Measurements from ENCODE around the gene MTFMT. TPM values are rescaled to one million over a fixed set of nuclear protein-coding genes. Genes with fewer than 3 reads are reported as not detected.
A peak's percentile ranks its signal among the peaks of the same experiment; 100 is the strongest.
"Not testable (repeated sequence)": the region's sequence is repeated elsewhere in the genome, so short reads cannot be mapped to it uniquely, and the experiment has no call there.

MTFMT gene
- total RNA-seq, 1 donor from 2014 or later: 29.8 TPM

DNA sequence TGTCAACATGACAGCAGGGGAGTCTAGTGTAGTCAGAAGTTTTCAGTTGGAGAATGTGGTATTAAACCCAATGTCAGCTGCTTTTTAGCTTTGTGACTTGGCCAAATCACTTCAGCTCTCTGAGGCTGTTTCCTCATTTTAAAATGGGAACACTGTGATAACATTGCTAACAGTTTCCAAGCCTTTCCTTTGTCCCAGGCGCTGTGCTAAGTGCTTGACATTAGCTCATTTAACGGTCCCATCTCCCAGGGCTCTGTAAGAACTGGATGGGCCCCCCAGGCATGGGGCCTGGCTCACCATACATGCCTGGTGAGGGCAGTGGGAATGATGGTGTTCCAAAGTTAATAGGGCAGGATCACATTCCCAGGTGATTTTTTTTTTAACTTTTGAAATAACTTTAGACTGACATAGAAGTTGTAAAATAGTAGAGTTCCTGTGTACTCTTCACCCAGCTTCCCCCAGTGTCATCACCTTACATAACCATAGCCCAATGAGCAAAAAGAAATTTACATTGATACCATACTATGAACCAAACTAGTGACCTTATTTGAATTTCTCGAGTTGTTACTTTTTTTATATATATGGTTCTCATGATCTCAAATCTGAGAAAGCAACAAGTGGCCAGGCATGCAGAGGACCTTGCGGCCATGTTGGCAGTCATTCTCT lies 30.6 kb upstream of the MTFMT start:
- DNase-seq: no peak

DNA sequence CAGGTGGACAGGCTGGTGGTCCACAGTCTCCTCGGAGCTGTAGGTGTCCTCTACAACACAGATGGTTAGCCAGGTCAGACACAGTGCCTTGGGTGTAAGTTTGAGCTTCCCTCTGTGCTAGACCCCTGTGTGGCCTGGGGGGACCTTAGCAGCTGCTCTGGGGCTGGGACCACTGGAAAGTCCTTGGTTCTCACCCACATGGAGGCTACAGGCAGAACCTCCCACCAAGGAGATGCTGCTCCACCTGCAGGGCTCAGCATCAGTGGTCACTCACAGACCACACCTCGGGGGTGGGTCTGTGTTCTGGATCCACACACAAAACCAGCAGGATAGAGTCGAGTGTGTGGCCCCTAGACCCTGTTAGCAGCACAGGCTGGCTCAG lies 29.9 kb upstream of the MTFMT start:
- no peak for DNase-seq

DNA sequence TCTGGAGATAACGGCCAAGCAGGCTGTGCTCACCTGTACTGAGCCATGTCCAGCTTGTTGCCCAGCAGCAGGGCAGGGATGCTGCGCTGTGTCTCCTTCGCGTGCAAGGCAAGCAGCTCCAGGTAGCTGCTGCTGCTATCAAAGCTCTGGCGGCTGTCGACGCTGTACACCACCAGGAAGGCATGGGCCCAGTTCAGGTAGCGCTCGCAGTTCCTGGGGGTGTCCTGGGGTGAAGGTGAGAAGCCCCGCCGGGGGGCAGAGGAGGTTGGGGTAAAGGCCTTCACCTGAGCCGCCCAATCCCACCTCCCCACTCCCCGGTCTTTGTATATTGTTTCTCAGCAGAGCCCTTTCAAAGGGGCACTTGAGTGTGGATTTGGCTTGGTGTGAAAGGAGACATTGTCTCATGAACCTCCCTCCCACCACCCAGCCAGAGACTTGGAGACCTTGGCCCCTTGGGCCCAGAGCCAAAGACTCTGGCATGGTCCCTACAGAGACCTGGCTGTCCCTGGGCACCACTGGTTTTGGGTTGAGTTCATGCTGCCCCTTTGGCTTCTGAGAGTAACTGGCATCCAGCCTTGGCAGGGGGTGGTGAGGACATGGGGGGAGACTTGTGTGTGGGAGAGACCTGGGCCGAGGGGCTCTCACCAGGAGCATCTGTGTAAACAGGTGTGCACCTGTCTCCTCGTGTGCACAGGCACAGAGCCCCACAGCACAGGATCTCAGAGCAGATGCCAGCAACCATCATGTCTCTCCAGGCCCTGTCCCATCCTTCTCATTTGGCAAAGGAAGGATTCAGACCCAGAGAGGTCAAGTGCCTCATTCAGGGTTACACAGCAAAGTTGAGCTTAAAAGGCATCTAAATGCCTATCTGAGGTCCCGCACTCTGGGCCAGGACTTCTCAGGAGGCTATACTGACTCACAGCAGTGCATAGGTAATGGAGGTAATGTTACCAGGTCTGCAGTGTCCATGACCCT lies 29.2 kb upstream of the MTFMT start:
- no peak for DNase-seq

DNA sequence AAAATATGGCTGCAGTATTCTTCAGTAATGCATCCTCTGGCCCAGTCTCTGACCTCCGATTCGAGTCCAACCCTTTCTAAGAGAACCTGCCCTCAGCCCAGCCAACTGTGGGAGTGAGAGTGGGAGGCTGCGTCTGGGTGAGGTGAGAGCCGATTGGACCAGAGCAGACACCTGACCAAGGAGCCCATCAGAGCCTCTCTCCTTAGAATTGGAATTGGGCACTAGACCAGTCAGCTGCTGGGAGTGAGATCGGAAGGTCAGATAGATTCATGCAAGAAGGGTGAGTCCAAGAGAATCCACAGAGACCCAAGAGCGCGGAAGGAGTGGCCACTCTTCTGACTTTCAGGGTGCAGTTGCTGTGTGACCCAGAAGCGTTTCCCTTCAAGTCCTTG lies 28.1 kb upstream of the MTFMT start:
- no peak for DNase-seq

DNA sequence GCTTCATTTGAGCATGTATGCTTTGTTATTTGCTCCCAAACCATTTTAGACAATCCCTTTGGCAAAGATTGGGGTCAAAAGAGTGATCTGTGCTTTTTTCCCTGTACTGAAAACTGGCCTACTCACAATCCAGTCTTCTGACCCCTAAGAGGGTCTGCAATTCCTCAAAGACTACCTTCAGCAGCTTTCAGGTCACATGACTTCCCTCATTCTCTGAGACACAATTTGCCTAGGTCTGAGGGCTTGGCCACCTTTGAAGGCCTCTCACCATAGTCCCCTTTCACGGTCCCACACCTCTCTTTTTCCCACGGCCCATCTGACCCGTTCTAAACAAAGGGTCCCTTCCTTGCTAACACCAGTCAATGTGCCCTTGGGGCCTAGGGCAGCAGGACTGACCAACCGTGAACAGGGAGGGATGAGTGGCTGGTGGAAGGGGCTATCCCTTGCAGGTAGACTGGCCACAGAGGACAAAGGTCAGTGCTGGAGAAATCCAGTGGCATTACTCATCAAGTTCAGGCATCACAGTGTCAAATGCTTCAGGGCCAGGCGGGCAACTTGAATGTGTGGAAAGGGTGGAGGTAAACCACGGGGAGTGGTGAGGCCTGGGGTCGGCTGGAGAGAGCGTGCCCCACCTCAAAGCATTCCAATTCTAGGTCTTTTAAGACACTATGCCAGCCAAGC lies 27.6 kb upstream of the MTFMT start:
- no peak for DNase-seq

DNA sequence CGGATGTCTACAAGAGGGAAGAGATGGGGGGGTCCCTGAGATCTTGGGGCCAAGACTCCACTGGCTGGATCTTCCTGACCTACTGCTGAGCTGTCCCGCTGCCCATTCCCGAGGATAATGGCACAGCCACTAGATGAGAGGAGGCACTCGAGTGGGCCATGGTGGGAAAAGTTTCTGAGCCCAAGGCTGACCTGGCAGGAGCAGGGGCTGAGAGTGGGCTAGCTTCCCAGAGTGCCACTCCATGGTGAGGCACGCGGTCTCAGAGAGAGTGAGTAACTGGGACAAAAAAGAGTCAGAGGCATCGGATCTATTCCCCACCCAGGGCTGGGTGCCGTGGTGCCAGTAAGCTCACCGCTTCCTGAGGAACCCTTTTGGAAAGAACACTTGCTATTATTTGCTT lies 26.7 kb upstream of the MTFMT start:
- no peak for DNase-seq

DNA sequence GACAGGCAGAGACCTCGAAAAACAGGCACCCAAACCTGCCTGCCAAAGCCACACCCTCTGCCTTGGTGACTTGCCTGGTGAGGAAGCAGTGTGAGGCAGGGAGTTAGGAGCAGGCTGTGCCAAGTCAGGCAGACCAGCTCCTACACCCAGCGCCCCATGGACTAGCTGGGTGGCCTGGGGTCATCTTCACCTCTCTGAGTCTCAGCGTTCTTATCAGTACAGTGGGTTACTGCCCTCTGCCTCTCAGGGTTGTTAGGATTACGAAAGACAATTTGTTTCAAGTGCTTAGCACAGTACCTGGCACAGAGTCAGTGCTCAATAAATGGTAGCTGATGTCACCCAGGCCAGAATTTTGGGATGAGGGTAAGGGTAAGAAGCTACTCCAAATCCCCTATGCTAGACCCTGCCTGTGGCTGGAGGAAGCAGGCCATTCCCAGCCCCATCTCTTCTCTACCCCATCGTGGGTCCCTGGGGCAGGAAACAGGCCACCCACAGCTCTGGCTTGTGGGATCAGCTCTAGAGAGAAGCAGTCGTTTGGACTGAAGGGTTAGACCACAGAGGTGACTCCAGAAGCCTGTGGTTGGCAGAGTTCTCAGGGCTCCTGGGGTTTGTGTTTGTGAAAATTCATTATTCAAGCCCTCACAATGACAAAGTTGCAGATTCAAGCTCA lies 25.9 kb upstream of the MTFMT start:
- DNase-seq: no peak

DNA sequence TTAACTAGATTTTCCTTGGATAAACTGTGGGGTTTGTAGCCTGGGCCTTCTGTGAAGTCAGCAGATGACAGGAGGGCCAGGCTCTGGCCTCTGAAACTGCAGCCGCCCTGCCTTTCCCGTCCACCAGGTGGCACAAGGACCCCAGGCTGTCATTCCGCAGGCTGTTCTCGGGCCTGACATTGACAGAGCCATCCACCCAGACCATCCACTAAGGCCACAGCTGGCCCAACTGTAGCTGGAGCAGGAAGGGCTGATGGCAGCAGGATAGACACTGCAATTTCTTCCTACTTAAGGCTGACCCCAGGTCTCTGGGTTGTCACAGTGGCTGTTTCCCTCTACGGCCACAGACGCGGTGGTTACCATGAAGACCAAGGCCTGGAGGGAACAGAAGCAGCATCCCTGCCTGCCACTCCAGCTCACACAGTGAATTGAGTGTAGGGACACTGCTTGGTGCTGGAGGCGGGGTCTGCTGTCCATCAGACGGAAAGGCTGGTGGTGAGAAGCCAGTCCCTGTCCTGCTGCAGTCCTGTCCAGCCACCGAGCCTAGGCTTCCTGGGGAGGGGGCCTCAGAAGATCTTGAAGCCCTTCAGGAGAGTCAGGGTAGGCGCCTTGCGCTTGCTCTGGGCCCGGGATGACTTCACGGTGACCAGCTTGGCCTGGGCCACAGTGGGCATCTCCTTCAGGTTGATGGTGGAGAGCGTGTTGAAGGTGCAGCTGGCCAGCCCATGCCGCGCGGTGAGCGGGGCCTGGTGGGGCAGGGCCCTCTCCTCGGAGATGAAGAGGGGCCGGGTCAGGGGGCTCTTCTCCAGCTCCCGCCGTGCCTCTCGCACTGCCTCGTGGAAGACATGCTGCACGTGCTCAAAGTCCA lies 25.1 kb upstream of the MTFMT start:
- DNase-seq: peak; percentile 83

DNA sequence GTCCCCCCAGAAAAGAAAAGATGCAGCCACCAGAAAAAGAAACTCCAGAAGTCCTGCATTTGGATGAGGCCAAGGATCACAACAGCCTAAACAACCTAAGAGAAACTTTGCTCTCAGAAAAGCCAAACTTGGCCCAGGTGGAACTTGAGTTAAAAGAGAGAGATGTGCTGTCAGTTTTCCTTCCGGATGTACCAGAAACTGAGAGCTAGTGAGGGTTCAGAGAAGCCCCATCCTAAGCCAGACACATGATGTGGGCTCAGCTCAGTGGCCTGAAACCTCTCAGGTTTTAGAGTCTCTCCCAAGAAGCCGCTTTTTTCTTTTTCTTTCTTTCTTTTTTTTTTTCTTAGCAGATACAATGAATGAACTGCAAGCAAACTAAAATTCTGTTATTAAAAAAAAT lies 23.5 kb upstream of the MTFMT start:
- no peak for DNase-seq

DNA sequence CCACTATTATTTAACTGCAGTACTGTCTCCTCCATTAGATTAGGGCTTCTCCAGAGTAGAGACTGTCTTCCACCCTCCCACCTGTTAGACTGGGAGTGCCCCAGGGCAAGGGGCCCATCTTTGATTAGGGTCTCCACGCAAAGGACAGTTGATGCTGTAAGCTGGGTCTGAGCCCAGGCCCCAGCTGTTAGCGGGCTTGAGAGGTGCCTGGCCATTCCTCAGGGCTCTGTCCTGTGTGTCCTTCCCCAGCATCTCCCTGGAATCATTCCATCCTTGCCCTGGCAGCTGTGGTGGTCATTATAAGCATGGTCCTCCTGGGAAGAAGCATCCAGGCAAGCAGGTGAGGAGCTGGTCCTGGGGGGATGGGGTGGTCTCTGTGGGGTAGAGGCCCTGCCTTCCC lies 21.8 kb upstream of the MTFMT start:
- no peak for DNase-seq

DNA sequence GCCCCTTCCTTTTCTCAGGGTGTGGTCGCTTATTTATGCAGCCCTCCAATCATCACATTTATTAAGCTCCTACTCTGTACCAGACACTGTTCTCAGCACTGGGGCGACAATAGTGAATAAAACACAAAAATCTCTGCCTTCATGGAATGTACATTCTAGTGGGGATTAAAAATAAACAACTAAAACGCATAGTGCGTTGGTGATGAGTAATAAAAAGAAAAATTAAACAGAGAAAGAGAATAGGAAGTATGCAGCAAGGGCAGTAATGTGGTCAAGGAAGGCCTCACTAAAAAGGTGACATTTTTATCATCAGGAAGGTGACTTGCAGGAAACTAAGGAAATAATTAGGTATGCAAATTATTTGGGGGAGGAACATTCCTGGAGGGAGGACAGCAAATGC lies 20.8 kb upstream of the MTFMT start:
- DNase-seq: no peak

DNA sequence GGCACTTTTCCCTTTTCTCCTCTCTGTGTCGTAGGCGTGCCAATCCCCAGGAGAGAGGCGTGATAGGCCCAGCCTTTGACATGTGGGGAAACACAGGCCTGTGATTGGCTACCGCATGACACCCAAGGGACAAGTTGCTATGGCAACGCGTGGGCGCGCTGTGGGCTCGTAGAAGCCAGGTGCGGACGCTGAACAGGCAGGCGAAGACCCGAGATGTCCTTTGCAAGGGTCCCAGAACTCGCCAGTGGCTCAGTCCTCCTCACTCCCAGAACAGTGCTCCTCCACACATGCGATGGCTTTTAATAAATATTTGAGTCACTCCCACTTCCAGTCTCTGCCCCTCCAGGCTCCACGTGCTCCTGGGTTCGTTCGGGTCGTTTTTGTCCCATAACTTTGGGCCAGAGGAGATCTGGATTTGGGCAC lies 20.0 kb upstream of the MTFMT start:
- peak; percentile 96 for DNase-seq

DNA sequence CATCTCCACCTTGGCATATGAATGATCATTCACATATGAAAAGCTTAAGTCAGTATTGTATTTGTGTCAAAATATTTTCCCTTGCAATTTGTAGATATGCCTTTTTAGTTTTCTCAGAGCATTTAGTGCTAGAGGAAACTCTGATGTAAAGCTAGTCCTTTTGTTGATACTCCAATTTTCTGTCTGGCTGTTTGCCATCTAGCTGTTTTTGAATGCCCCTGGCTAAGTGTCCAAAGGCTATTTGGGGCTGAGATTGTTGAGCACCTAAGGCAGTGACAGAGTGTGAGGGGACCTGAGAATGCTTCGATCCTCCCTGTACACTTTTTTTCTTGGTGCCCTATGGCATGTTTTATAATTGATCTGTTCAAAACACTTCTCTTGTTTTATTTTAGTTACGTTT lies 18.8 kb upstream of the MTFMT start:
- DNase-seq: no peak

DNA sequence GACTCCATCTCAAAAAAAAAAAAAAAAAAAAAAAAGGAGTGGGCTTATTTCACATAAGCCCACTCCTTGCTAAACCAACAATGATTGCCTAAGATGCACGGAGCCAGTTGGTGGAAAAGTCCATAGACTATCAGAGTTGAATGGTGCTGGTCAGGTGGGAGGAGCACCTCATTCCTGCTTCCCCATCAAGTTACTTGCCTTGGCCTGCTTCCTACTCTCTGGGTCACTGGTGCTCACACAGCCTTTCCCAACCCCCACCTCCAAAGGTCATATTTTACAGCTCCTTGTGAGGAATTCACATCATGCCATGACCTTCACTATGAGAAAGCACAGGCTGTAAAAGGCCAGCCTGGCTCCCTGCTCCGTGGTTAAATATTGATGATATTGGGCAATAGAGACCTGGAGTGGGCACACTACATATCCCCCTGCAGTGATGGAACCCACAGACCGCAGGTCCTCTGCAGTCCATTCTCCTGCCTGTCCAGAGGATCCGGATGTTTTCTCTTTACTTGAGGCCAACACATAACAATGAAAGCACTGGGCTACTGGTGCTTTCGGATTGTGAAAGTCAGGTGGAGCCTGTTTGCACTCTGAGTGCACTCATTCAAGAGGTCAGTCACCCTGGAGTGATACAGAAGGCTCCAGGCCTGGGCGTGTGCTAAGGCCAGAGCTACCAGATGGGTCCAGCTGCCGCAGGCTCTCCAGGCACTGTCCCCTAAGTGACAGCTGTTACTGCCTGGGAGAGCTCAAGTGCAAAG lies 15.5 kb upstream of the MTFMT start, which contains the start of gene SLC51B:
Gene SLC51B, plus strand, starts transcription at position 664 of the 758 bp plus-strand sequence. CDS start 4,618 bp downstream, outside the sequence.
- no peak for DNase-seq

DNA sequence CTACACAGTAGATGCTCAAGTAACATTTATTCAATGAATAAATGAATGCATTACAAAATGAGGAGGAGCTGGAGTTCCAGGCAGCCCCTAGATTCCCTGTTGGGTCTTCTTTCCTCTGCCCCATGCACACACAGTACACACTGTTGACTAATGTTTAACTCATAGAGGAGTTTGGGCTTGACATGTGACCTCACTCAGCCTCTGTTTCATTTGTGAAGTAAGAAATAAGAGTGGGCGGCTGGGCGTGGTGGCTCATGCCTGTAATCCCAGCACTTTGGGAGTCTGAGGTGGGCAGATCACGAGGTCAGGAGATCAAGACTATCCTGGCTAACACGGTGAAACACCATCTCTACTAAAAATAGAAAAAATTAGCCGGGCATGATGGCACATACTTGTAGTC lies 14.8 kb upstream of the MTFMT start:
- not testable (repeated sequence) for DNase-seq

DNA sequence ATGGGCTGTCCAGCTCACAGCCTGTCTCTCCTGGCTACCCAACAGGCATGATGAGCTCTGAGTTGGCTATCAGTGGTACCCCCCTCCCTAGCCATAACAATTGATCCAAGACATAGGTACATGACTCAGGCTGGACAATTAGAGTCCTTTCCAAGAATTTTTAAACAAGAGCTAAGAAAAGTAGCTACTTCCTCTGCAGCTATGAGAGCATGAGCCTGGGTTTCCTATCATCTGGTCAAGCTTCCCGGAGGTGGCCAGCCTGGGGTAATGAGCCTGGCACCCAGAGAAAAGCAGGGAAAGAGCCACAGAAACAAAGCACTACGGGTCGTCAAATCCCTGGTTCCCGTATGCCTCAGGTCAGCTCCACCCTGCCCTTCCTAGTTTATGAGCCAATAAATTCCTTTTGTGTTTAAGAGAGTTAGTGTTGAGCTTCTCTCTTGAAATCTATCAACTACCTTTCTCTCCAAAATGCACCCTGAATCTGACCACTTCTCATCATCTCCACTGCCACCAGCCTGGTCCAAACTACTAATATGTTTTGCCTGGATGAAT lies 13.4 kb upstream of the MTFMT start:
- DNase-seq: peak; percentile 55

DNA sequence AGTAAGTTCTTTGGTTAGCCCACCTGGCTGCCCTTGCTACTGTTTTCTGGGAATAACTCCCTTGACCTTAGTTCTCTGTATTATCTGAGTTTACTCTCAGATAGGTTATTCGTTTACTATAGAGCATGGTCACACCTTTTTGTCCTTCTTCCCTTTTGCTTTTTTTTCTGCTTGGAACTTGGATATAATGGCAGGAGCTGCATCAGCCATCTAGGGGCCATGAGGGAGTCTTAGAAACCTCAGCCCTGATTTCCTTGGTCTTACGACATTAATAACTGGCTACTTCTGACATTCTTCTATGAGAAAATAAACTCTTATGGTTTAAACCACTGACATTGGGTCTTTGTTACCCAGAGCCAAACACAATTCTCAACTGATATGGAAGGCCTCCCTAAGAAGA lies 12.3 kb upstream of the MTFMT start:
- no peak for DNase-seq

DNA sequence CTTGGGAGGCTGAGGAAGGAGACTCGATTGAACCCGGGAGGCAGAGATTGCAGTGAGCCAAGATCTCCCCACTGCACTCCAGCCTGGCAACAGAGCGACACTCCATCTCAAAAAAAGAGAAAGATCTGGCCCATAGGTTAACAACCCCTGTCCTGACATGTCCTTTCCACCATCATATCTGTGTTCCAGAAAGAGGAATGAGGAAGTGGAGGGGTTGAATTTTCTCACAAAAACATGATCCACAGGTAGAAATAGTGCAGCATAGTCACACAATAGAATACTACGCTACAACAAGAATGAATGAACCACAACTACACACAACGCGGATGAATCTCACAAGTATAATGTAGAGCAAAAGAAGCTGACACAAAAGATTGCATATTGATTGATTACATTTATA lies 11.0 kb upstream of the MTFMT start:
- DNase-seq: no peak

DNA sequence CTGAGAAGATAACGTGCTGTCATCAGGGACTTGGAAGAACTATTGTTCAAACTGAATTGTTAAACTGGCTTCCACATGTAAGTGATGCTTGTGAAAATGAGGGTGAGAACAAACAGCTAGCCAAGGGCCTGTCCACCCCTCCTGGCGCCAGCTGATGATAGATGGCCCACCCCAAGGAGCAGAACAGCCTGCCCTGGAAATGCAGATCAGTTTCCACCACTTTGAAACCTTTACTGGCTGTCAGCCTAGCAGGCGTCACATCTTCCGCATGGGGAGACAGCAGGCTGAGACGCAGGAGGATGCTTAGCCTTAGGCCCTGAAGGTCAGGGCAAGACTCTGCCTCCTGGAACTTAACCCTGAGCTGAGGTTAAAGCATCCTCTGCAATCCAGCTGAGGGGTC lies 9.4 kb upstream of the MTFMT start:
- no peak for DNase-seq

DNA sequence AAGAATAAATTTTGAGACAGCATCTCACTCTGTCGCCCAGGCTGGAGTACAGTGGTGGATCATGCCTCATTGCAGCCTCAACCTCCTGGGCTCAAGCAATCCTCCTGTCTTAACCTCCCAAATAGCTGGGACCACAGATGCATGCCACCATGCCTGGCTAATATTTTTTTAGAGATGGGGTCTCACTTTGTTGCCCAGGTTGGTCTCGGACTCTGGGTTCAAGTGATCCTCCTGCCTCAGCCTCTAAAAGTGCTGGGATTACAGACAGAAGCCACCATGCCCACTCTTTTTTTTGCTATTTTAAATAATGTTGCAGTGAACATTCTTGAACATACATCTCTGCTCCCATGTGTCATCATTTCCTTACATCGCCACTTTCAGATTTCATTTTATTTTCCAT lies 9.0 kb upstream of the MTFMT start:
- no peak for DNase-seq

DNA sequence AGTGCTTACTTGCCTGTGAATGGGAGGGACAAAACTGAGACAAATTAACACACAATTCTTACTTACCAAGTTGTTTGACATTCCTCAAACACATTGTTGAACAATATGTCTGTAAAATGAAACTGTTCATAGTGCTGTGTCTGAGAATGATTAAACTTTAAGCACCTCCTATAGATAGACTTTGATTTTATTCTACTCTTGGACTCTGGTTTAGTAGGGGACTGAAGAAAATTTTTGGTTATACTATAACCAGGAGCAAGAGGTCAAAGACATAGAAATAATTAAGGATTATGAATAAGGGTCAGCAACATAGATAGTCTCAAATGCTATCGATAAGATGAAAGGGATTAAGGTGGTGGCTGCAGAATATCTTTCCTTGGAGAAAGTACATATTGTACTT lies 7.9 kb upstream of the MTFMT start:
- DNase-seq: no peak
